Osteoblast (primary cell): ENCODE measurements around the gene SCYGR6. TPM values are rescaled to one million over a fixed set of nuclear protein-coding genes. Genes with fewer than 3 reads are reported as not detected.

Experiments
- DNase-seq: peaks from one replicate; pipeline ENCODE4 v3.0.0; 2011; ENCODE audit warnings: low spot score, mixed read lengths; ENCODE audit not compliant: insufficient read length; ENCODE audit errors: missing footprints
- H2AFZ ChIP-seq: 2 replicates; pipeline ENCODE4 v1.6.0; 2011; ENCODE audit warnings: mild to moderate bottlenecking, low read length
- H3K27ac ChIP-seq: 2 replicates; pipeline ENCODE4 v1.5.1; 2011; ENCODE audit warnings: mild to moderate bottlenecking, low read depth, low read length, moderate library complexity
- H3K27me3 ChIP-seq: 2 replicates; pipeline ENCODE4 v1.6.0; 2012; ENCODE audit warnings: mild to moderate bottlenecking, control low read depth, inconsistent platforms, low read length, moderate library complexity; ENCODE audit not compliant: insufficient read depth
- H3K36me3 ChIP-seq: 2 replicates; pipeline ENCODE4 v1.5.1; 2011; ENCODE audit warnings: mild to moderate bottlenecking, low read length, control low read depth, moderate library complexity; ENCODE audit not compliant: insufficient read depth
- H3K4me1 ChIP-seq: 2 replicates; pipeline ENCODE4 v1.5.1; 2011; ENCODE audit warnings: mild to moderate bottlenecking, low read length, control low read depth, moderate library complexity; ENCODE audit not compliant: insufficient read depth
- H3K4me2 ChIP-seq: 2 replicates; pipeline ENCODE4 v1.6.0; 2011; ENCODE audit warnings: mild to moderate bottlenecking, low read length; ENCODE audit not compliant: insufficient read depth
- H3K4me3 ChIP-seq: fragments of 200-600 bp; sonication (generic); 3 replicates; pipeline ENCODE4 v1.5.1; 2012; ENCODE audit warnings: mild to moderate bottlenecking, low read length, inconsistent platforms; ENCODE audit not compliant: insufficient read depth
- H3K79me2 ChIP-seq: 2 replicates; pipeline ENCODE4 v1.6.0; 2012; ENCODE audit warnings: mild to moderate bottlenecking, low read length, control low read depth, inconsistent platforms; ENCODE audit not compliant: insufficient read depth
- H3K9me3 ChIP-seq: 2 replicates; pipeline ENCODE4 v1.5.1; 2011; ENCODE audit warnings: low read depth, low read length, control low read depth
- H4K20me1 ChIP-seq: 2 replicates; pipeline ENCODE4 v1.6.0; 2012; ENCODE audit warnings: mild to moderate bottlenecking, low read length, control low read depth; ENCODE audit not compliant: insufficient read depth
- CTCF ChIP-seq: IDR thresholded peaks from 2 replicates; pipeline ENCODE4 v1.5.1; 2011; ENCODE audit warnings: mild to moderate bottlenecking, low read depth, low read length, moderate library complexity; ENCODE audit errors: extremely low read depth
- total RNA-seq: library from RNA; depleted of rRNA; stranded (reverse); fragments of >200 nt; gene quantifications from 2 replicates; pipeline ENCODE4 v1.2.3, GENCODE V29; 2012

Gene SCYGR6
- total RNA-seq, 1 donor, result not detected

GRCh38 chr2:227703961-227704360 lies 20.6 kb downstream of the SCYGR6 start:
- Histone ChIP-seq H4K20me1 (no peaks in the 10 kb centered on the region), H3K27ac (no peak overlapping the region), H3K36me3 (no peaks in the 10 kb centered on the region), H3K4me3 (no peak overlapping the region), H3K4me1 (peaks cover 5% of the 10 kb centered on the region), H3K4me2 (no peak overlapping the region), H3K79me2 (no peaks in the 10 kb centered on the region), H2AFZ (no peak overlapping the region), H3K27me3 (no peaks in the 10 kb centered on the region), H3K9me3 (no peaks in the 10 kb centered on the region)
- no peak for DNase-seq
- TF ChIP-seq CTCF, result no peak

GRCh38 chr2:227703280-227703732 lies 21.3 kb downstream of the SCYGR6 start:
- H3K27ac ChIP-seq, result no peak overlapping the region

GRCh38 chr2:227701556-227701955 lies 23.0 kb downstream of the SCYGR6 start:
- Histone ChIP-seq H4K20me1 (no peaks in the 10 kb centered on the region), H3K4me1 (peaks cover 5% of the 10 kb centered on the region), H3K4me2 (no peak overlapping the region), H3K27ac (no peak overlapping the region), H3K27me3 (no peaks in the 10 kb centered on the region), H3K9me3 (no peaks in the 10 kb centered on the region), H3K4me3 (no peak overlapping the region), H2AFZ (no peak overlapping the region), H3K36me3 (no peaks in the 10 kb centered on the region), H3K79me2 (no peaks in the 10 kb centered on the region)
- DNase-seq, result no peak
- no peak for TF ChIP-seq CTCF

More at GRCh38 chr2:227703280-227703732, 21.3 kb downstream of the SCYGR6 start:
- H3K9me3 ChIP-seq, result no peaks in the 10 kb centered on the region
- H2AFZ ChIP-seq, result no peak overlapping the region
- no peaks in the 10 kb centered on the region for H3K27me3 ChIP-seq
- no peak overlapping the region for H3K4me3 ChIP-seq
- no peaks in the 10 kb centered on the region for H3K79me2 ChIP-seq
- H3K4me1 ChIP-seq, result peaks cover 5% of the 10 kb centered on the region
- H3K4me2 ChIP-seq, result no peak overlapping the region
- no peaks in the 10 kb centered on the region for H4K20me1 ChIP-seq
- peak; percentile 54 for DNase-seq
- no peak for TF ChIP-seq CTCF
- no peaks in the 10 kb centered on the region for H3K36me3 ChIP-seq

GRCh38 chr2:227696990-227697679 lies 27.4 kb downstream of the SCYGR6 start:
- H3K4me3 ChIP-seq, result no peak overlapping the region
- H2AFZ ChIP-seq, result no peak overlapping the region
- H3K4me1 ChIP-seq, result no peaks in the 10 kb centered on the region
- no peak for DNase-seq
- H3K27ac ChIP-seq, result no peak overlapping the region
- H3K79me2 ChIP-seq, result no peaks in the 10 kb centered on the region
- no peak overlapping the region for H3K4me2 ChIP-seq
- no peak for TF ChIP-seq CTCF
- no peaks in the 10 kb centered on the region for H4K20me1 ChIP-seq
- no peaks in the 10 kb centered on the region for H3K36me3 ChIP-seq
- H3K27me3 ChIP-seq, result peaks cover 3% of the 10 kb centered on the region
- H3K9me3 ChIP-seq, result no peaks in the 10 kb centered on the region
